DND-41 (cell line): ENCODE results near the gene AATF.

Source experiments
- EZH2 ChIP-seq: IDR thresholded peaks from 3 replicates; pipeline ENCODE4 v1.6.1; 2012; ENCODE audit warnings: borderline replicate concordance, low read depth, mild to moderate bottlenecking, moderate library complexity, low read length, inconsistent platforms; ENCODE audit not compliant: severe bottlenecking
- TF ChIP-seq, protein P1 (sequence below): IDR thresholded peaks from 2 replicates; pipeline ENCODE4 v1.5.1; 2012; ENCODE audit warnings: borderline replicate concordance, low read length, moderate library complexity, mild to moderate bottlenecking; ENCODE audit not compliant: poor library complexity, severe bottlenecking; ENCODE audit errors: extremely low read depth

DNA sequence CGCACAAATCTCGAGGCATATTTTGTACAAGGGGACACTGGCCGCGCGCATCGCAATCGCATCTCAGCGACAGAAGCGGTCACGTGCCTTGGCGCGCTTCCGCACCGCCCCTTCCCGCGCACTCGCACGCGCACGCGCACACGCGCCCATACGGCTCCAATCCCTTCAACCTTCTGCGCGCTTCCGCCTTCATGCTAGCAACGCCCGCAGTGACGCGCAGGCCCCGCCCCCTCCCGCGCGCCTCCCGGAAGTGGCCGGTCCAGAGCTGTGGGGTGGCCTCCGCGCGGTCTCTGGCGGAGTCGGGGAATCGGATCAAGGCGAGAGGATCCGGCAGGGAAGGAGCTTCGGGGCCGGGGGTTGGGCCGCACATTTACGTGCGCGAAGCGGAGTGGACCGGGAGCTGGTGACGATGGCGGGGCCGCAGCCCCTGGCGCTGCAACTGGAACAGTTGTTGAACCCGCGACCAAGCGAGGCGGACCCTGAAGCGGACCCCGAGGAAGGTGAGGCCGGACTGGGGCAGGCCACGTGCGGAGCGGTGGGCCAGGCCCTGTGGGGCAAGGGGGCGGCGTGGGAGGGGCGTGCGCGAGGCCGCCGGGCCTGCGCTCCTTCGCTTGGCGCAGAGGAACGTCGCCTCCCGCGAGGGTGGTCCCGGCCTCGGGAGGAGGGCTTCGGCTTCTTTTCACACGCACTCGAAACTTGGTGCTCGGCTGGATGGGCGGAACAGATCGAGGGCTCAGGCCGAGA is at the start of gene AATF:
- TF ChIP-seq, protein P1, sequence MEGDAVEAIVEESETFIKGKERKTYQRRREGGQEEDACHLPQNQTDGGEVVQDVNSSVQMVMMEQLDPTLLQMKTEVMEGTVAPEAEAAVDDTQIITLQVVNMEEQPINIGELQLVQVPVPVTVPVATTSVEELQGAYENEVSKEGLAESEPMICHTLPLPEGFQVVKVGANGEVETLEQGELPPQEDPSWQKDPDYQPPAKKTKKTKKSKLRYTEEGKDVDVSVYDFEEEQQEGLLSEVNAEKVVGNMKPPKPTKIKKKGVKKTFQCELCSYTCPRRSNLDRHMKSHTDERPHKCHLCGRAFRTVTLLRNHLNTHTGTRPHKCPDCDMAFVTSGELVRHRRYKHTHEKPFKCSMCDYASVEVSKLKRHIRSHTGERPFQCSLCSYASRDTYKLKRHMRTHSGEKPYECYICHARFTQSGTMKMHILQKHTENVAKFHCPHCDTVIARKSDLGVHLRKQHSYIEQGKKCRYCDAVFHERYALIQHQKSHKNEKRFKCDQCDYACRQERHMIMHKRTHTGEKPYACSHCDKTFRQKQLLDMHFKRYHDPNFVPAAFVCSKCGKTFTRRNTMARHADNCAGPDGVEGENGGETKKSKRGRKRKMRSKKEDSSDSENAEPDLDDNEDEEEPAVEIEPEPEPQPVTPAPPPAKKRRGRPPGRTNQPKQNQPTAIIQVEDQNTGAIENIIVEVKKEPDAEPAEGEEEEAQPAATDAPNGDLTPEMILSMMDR: peak; percentile 6
- no peak for TF ChIP-seq EZH2
